CD8-positive, alpha-beta memory T cell (primary cell): ENCODE data around the gene TADA2B. TPM values are rescaled to one million over a fixed set of nuclear protein-coding genes. Genes with fewer than 3 reads are reported as not detected.

Experiments used
- CTCF ChIA-PET: fragments of 350-600 bp; sonication (Branson Sonifier 250); formaldehyde crosslinking; loops from one replicate; lab custom pipeline; 2021; ENCODE audit warnings: antibody characterized with exemption; lab: Charles Lee
- POLR2A ChIA-PET: fragments of 350-600 bp; sonication (Branson Sonifier 250); formaldehyde crosslinking; loops from one replicate; lab custom pipeline; 2021; ENCODE audit warnings: antibody characterized with exemption; lab: Charles Lee
- DNase-seq, 5 donors: peaks; one replicate each; pipeline versions ENCODE4 v3.0.0 to v3.0.0-alpha.2; 2020 to 2022; ENCODE audit warnings: mixed read lengths in 1 of 5
- H3K27ac ChIP-seq: one replicate; pipeline ENCODE4 v1.7.0; 2013; ENCODE audit warnings: low read depth, mild to moderate bottlenecking, low read length, moderate library complexity
- H3K27me3 ChIP-seq: 2 replicates; pipeline ENCODE4 v1.7.0; 2013; ENCODE audit warnings: low read length, mild to moderate bottlenecking; ENCODE audit not compliant: insufficient read depth, poor library complexity, severe bottlenecking
- H3K36me3 ChIP-seq: 2 replicates; pipeline ENCODE4 v1.7.0; 2013; ENCODE audit warnings: mild to moderate bottlenecking, low read length, moderate library complexity; ENCODE audit not compliant: insufficient read depth
- H3K4me1 ChIP-seq: 2 replicates; pipeline ENCODE4 v1.7.0; 2013; ENCODE audit warnings: mild to moderate bottlenecking, low read length, moderate library complexity; ENCODE audit not compliant: insufficient read depth
- H3K4me3 ChIP-seq: 2 replicates; pipeline ENCODE4 v1.7.0; 2013; ENCODE audit warnings: mild to moderate bottlenecking, low read length
- H3K9me3 ChIP-seq: 2 replicates; pipeline ENCODE4 v1.7.0; 2013; ENCODE audit warnings: mild to moderate bottlenecking, low read length
- H3K27ac Mint-ChIP-seq, 8 donors: one replicate each; pipeline ENCODE4 v1.8.0; 2020 to 2021; ENCODE audit warnings: mixed read lengths in 8 of 8, mild to moderate bottlenecking in 6 of 8, inconsistent platforms in 3 of 8, moderate library complexity in 3 of 8
- H3K27me3 Mint-ChIP-seq, 2 donors: one replicate each; pipeline ENCODE4 v1.8.0; 2020 to 2021; ENCODE audit warnings: mixed read lengths in 2 of 2, mild to moderate bottlenecking in 1 of 2, moderate library complexity in 1 of 2
- H3K36me3 Mint-ChIP-seq, 3 donors: one replicate each; pipeline ENCODE4 v1.8.0; 2020 to 2021; ENCODE audit warnings: mixed read lengths in 3 of 3, inconsistent platforms in 1 of 3, mild to moderate bottlenecking in 1 of 3
- H3K4me1 Mint-ChIP-seq, 3 donors: one replicate each; pipeline ENCODE4 v1.8.0; 2020 to 2021; ENCODE audit warnings: mixed read lengths in 3 of 3, inconsistent platforms in 1 of 3, mild to moderate bottlenecking in 1 of 3
- H3K4me3 Mint-ChIP-seq, 7 donors: one replicate each; pipeline ENCODE4 v1.8.0; 2020 to 2021; ENCODE audit warnings: mixed read lengths in 7 of 7, mild to moderate bottlenecking in 6 of 7, moderate library complexity in 4 of 7, inconsistent platforms in 2 of 7
- H3K9me3 Mint-ChIP-seq, 5 donors: one replicate each; pipeline ENCODE4 v1.8.0; 2020 to 2022; ENCODE audit warnings: mixed read lengths in 5 of 5, mild to moderate bottlenecking in 3 of 5, moderate library complexity in 2 of 5, inconsistent platforms in 1 of 5
- polyA plus RNA-seq: library from polyadenylated mRNA; unstranded; fragments of 300-500 nt; fragmentation: Illumina TruSeq; gene quantifications from one replicate; pipeline ENCODE4 v1.2.3, GENCODE V29; 2021
- total RNA-seq, 2 experiments: library from RNA; stranded (reverse); gene quantifications; one replicate each; pipeline ENCODE4 v1.2.3, GENCODE V29; 2021

TADA2B gene
- total and polyA plus RNA-seq, 3 experiments from 2014 or later = 6.0 to 16.0 (median 15.8) TPM

DNA sequence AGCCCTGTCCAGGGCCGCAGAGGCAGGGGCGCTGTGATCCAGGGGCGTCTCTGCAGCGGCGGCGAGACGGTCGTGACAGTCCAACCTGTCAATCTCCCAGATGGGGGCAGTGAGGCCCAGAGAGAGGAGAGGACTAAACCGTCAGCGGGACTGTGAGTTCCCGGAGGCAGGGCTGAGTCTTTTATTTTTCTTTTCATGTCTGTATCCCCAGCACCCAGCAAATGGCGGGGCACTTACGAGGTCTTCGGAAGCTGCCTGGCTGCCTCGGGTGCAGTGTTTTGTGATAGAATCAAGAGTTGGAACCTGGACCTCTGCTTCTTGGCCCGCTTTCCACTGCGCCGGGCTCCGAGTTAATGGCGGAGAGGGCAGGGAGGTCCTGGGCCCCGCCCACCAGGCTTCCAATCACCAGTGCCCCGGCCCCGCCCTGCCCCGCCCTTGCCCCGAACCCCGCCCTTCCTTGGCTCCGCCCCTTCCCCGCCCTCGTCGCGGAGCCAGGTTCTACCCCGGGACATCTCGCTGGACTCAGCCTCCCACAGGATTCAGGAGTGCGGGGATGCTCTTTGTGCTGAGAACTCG lies 59.9 kb downstream of the TADA2B start:
- Mint-ChIP-seq H3K4me1 (peaks cover 13 to 25% (median 21%) of the 10 kb centered on the region in 3 donors), H3K36me3 (peaks cover 0 to 2% (median 0%) of the 10 kb centered on the region in 3 donors), H3K9me3 (no peaks in the 10 kb centered on the region), H3K4me3 (peak overlapping the region; percentile 86 to 97 (median 92)), H3K27ac (peak overlapping the region in 7 of 8 donors; percentile 65 to 94 (median 85)), H3K27me3 (peaks cover under 1 to 4% of the 10 kb centered on the region in 2 donors)
- Histone ChIP-seq H3K27ac (peak overlapping the region; percentile 38), H3K4me1 (peaks cover 18% of the 10 kb centered on the region), H3K36me3 (no peaks in the 10 kb centered on the region), H3K4me3 (peak overlapping the region; percentile 60), H3K27me3 (no peaks in the 10 kb centered on the region), H3K9me3 (no peaks in the 10 kb centered on the region)
- POLR2A ChIA-PET = interaction anchor here (1.5 kb wide), 1 partner anchor 35 kb away, joined by 4 read pairs; the partner anchor contains the start of gene GRPEL1
- CTCF ChIA-PET = interaction anchor here (0.7 to 1.4 kb wide), 4 partner anchors 15 to 230 kb away, joined by 3 to 5 read pairs (median 4); partner anchors contain the start of gene GRPEL1
- DNase-seq = peak; percentile 72 to 81 (median 72)

DNA sequence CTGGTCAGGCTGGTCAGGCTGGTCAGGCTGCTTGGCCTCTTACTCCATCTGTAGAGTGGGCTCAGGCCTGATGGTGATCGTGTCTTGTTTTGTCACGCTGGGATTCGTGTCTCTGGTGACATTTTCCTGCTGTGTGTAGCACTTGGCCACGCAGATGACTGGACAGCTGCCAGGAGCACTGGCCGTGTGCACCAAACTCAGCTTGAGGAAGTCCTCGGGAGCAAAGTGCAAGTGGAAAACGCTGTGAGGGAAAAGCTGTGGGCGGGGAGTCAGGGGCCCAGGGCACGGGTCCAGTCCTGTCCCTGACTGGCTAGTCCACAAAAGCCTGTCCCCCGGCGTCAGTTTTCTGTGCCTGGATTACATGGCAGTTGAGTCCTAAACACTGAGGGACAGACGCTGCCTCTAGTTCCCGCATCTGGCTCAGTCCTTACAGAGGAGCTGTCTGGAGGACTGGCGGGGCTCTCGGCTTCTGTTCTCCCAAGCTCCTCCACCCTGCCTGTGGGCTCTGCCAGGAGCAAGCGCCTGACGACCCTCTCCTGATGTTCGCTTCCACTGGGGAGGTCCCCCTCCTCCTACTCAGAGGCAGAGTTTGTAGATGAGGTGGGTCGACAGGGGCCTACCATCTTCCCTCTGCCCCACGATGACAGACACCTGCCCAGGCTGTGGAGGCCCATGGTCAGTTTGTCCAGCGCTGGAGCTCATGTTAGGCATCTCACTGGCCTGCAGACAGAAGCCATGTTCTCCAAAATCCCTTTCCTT lies 60.6 kb downstream of the TADA2B start:
- Mint-ChIP-seq H3K36me3 (peaks cover 0 to 2% (median 0%) of the 10 kb centered on the region in 3 donors), H3K9me3 (no peaks in the 10 kb centered on the region), H3K4me3 (peak overlapping the region; percentile 86 to 97 (median 92)), H3K27ac (peak overlapping the region in 3 of 8 donors; percentile 58 to 83 (median 79)), H3K4me1 (peaks cover 13 to 25% (median 21%) of the 10 kb centered on the region in 3 donors), H3K27me3 (no peaks in the 10 kb centered on the region)
- ChIA-PET POLR2A (no interaction called here), CTCF (interaction anchor here (0.6 kb wide), 1 partner anchor 33 kb away, joined by 3 read pairs; no protein-coding TSS in a partner anchor)
- H3K4me1 ChIP-seq = peaks cover 18% of the 10 kb centered on the region
- H3K27ac ChIP-seq = no peak overlapping the region
- no peaks in the 10 kb centered on the region for H3K9me3 ChIP-seq
- no peaks in the 10 kb centered on the region for H3K27me3 ChIP-seq
- no peaks in the 10 kb centered on the region for H3K36me3 ChIP-seq
- DNase-seq = no peak
- peak overlapping the region; percentile 60 for H3K4me3 ChIP-seq

- Histone ChIP-seq H3K4me1 (peaks cover 18% of the 10 kb centered on the region), H3K36me3 (no peaks in the 10 kb centered on the region), H3K9me3 (no peaks in the 10 kb centered on the region), H3K27me3 (no peaks in the 10 kb centered on the region), H3K27ac (no peak overlapping the region), H3K4me3 (no peak overlapping the region)
- DNase-seq = no peak
- H3K9me3 Mint-ChIP-seq = no peaks in the 10 kb centered on the region
- peaks cover 0 to 2% (median 0%) of the 10 kb centered on the region in 3 donors for H3K36me3 Mint-ChIP-seq
- no peaks in the 10 kb centered on the region for H3K27me3 Mint-ChIP-seq
- POLR2A ChIA-PET = no interaction called here
- CTCF ChIA-PET = interaction anchor here (0.6 to 1.1 kb wide), 2 partner anchors 33 kb away, joined by 3 to 5 read pairs; no protein-coding TSS in a partner anchor
- peak overlapping the region in 3 of 8 donors; percentile 15 to 65 (median 37) for H3K27ac Mint-ChIP-seq
- peaks cover 13 to 25% (median 21%) of the 10 kb centered on the region in 3 donors for H3K4me1 Mint-ChIP-seq
- H3K4me3 Mint-ChIP-seq = peak overlapping the region; percentile 26 to 93 (median 59)
Observed at GRCh38 chr4:7104366-7105031, 61.3 kb downstream of the TADA2B start.

DNA sequence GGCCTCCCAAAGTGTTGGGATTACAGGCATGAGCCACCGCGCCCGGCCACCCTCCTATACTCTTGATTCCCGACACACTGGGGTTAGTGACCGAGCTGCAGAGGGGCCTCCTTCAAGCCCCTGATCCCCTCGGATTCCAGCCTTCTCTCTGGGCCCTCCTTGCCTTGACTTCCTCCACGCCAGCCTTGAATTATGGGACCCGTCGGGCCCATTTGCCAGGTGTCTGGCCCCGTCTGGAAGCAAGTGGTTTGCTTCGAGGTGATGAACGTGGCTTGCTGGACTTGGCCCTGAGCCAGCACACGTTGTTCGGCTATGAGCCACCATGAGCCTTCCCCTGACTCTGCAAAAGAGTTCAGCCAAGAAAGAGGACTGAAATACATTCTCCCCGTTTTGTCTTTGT lies 62.1 kb downstream of the TADA2B start:
- H3K4me3 ChIP-seq = no peak overlapping the region
- peaks cover 18% of the 10 kb centered on the region for H3K4me1 ChIP-seq
- H3K9me3 ChIP-seq = no peaks in the 10 kb centered on the region
- H3K36me3 ChIP-seq = no peaks in the 10 kb centered on the region
- H3K27ac ChIP-seq = no peak overlapping the region
- Mint-ChIP-seq H3K36me3 (peaks cover 0 to 3% (median 2%) of the 10 kb centered on the region in 3 donors), H3K27me3 (no peaks in the 10 kb centered on the region), H3K9me3 (peaks cover 0 to 2% (median 0%) of the 10 kb centered on the region in 5 donors), H3K4me3 (peak overlapping the region in 2 of 7 donors; percentile 40 to 46), H3K4me1 (peaks cover 13 to 25% (median 21%) of the 10 kb centered on the region in 3 donors), H3K27ac (peak overlapping the region in 1 of 8 donors; percentile 27)
- H3K27me3 ChIP-seq = no peaks in the 10 kb centered on the region
- CTCF ChIA-PET = interaction anchor here (1.1 kb wide), 1 partner anchor 34 kb away, joined by 5 read pairs; no protein-coding TSS in a partner anchor
- DNase-seq = no peak
- POLR2A ChIA-PET = no interaction called here

DNA sequence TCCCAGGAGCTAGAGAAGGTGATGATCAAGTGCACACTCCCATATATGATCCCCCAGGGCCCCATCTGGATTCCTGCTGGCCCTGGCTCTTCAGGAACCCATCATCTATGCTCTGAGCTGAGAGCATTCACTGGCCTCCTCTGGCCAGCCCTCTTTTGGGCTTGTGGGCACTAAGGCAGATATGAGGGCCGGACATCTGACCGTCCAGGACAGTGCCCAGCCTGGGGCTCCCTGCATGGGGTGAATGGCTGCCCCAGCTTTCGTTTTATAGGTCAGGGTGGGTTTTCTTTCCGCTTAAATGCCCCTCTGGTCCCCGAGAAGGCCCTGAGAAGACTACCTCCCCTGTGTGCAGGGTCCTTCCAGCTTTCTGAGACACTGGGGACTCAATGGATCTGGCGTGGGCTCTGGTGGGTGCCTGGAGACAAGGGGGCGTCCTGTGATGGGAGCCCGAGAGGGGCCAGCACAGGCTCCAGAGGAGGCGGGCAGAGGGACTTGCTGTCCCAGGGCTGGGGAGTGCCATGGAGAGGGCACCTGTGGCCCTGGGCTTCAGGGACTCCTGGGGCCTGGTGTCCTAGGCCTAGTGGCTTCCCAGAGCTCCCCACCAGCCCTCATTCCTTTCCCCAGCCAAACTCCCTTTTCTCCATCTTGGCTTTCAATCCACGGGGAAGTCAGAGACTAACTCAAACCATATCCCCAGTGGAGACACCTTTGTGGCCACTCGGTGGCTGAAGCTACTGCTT lies 64.2 kb downstream of the TADA2B start:
- Histone ChIP-seq H3K27ac (no peak overlapping the region), H3K27me3 (no peaks in the 10 kb centered on the region), H3K4me3 (no peak overlapping the region), H3K9me3 (no peaks in the 10 kb centered on the region), H3K4me1 (peaks cover 6% of the 10 kb centered on the region), H3K36me3 (no peaks in the 10 kb centered on the region)
- peaks cover 0 to 3% (median 2%) of the 10 kb centered on the region in 3 donors for H3K36me3 Mint-ChIP-seq
- H3K4me3 Mint-ChIP-seq = peak overlapping the region in 1 of 7 donors; percentile 70
- H3K4me1 Mint-ChIP-seq = peaks cover 6 to 14% (median 13%) of the 10 kb centered on the region in 3 donors
- H3K9me3 Mint-ChIP-seq = peaks cover 0 to 3% (median 0%) of the 10 kb centered on the region in 5 donors
- no peak for DNase-seq
- H3K27me3 Mint-ChIP-seq = no peaks in the 10 kb centered on the region
- H3K27ac Mint-ChIP-seq = no peak overlapping the region
- CTCF ChIA-PET = no interaction called here
- POLR2A ChIA-PET = no interaction called here

Other genes with a start within 250 kb of the TADA2B start
- gene TBC1D14, start 133.5 kb upstream of the TADA2B start, total RNA-seq = 10 to 100 TPM; 38.0 to 43.7 TPM
- gene TBC1D14, start 133.5 kb upstream of the TADA2B start, polyA plus RNA-seq = 48.5 TPM
- gene GRPEL1, start 24.7 kb downstream of the TADA2B start, total RNA-seq = 10 to 100 TPM; 94.0 to 94.5 TPM
- 54.8 TPM for gene GRPEL1, start 24.7 kb downstream of the TADA2B start, polyA plus RNA-seq
- not detected for gene SORCS2, start 149.2 kb downstream of the TADA2B start, total RNA-seq
- gene SORCS2, start 149.2 kb downstream of the TADA2B start, polyA plus RNA-seq = not detected